ENCODE results near the gene MACF1. TPM values are rescaled to one million over a fixed set of nuclear protein-coding genes. Genes with fewer than 3 reads are reported as not detected.
"Not testable (repeated sequence)": the region's sequence is repeated elsewhere in the genome, so short reads cannot be mapped to it uniquely, and the experiment has no call there.

MACF1 gene
- total and polyA plus RNA-seq, 8 donors = 49.8 to 161 (median 89.1) TPM

GRCh38 chr1:39524591-39525365 lies 320.3 kb downstream of the MACF1 start:
- H3K9me3 ChIP-seq = no peaks in the 10 kb centered on the region
- H3K4me3 ChIP-seq = no peak overlapping the region
- ATAC-seq (no peak), DNase-seq (no peak), FAIRE-seq (no peak)
- H3K4me1 ChIP-seq = no peaks in the 10 kb centered on the region
- 88 to 90% methylated on average over 15 of the region's 15 CpGs for WGBS, 2 donors
- H3K27me3 ChIP-seq = no peaks in the 10 kb centered on the region
- H3K27ac ChIP-seq = no peak overlapping the region
- intact Hi-C loops (cut with DNase I) = no loop called here
- TF ChIP-seq, protein P1, sequence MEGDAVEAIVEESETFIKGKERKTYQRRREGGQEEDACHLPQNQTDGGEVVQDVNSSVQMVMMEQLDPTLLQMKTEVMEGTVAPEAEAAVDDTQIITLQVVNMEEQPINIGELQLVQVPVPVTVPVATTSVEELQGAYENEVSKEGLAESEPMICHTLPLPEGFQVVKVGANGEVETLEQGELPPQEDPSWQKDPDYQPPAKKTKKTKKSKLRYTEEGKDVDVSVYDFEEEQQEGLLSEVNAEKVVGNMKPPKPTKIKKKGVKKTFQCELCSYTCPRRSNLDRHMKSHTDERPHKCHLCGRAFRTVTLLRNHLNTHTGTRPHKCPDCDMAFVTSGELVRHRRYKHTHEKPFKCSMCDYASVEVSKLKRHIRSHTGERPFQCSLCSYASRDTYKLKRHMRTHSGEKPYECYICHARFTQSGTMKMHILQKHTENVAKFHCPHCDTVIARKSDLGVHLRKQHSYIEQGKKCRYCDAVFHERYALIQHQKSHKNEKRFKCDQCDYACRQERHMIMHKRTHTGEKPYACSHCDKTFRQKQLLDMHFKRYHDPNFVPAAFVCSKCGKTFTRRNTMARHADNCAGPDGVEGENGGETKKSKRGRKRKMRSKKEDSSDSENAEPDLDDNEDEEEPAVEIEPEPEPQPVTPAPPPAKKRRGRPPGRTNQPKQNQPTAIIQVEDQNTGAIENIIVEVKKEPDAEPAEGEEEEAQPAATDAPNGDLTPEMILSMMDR (IDR thresholded peaks at IDR 0.05) = no peak
- H3K36me3 ChIP-seq = peaks cover 5 to 30% (median 17%) of the 10 kb centered on the region in 3 donors

GRCh38 chr1:39525366-39526165 lies 321.1 kb downstream of the MACF1 start:
- ATAC-seq = peak in 1 of 4 donors; percentile 31
- Histone ChIP-seq H3K4me1 (no peaks in the 10 kb centered on the region), H3K36me3 (peaks cover 5 to 30% (median 17%) of the 10 kb centered on the region in 3 donors), H3K27ac (no peak overlapping the region), H3K27me3 (no peaks in the 10 kb centered on the region), H3K9me3 (no peaks in the 10 kb centered on the region), H3K4me3 (no peak overlapping the region)
- no peak for FAIRE-seq
- WGBS, 2 donors = 91 to 95% methylated on average over 17 of the region's 17 CpGs
- no peak for DNase-seq
- TF ChIP-seq, protein P1 (IDR thresholded peaks at IDR 0.05) = no peak
- intact Hi-C loops (cut with DNase I) = no loop called here

DNA sequence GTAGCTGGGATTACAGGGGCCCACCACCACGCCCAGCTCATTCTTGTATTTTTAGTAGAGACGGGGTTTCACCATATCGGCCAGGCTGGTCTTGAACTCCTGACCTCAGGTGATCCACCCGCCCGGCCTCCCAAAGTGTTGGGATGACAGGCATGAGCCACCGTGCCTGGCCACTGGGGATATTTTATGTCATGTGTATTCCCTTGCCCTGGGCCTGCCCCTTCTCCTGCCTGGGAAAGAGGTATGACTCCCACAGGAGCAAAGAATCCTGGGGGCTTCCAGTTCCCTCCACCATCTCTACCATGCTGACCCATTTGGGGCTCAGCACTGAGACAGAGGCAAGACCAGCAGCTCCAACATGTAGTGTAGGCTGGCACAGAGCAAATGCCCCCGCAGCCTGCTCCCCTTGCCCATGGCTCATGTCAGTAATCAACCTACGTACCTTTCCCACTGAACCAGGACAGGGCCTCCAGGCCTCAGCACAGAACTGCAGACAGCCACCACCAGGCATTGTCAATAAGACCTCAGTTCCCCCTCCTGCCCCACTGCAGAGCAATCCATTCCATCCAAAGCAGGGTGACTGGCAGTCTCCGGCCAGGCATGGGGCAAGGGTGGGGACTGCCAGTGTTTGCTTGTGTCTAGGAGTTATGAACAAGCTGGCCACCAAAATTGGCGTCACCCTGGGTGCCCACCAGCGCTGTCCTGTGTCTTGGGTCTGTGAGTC lies 322.1 kb downstream of the MACF1 start:
- ATAC-seq (no peak), FAIRE-seq (no peak), DNase-seq (no peak)
- H3K36me3 ChIP-seq = peaks cover 5 to 30% (median 22%) of the 10 kb centered on the region in 3 donors
- intact Hi-C loops (cut with DNase I) = no loop called here
- TF ChIP-seq, protein P1 (IDR thresholded peaks at IDR 0.05) = no peak
- no peaks in the 10 kb centered on the region for H3K9me3 ChIP-seq
- 96 to 97% methylated on average over 11 of the region's 11 CpGs for whole genome bisulfite sequencing, 2 donors
- no peak overlapping the region for H3K27ac ChIP-seq
- no peaks in the 10 kb centered on the region for H3K4me1 ChIP-seq
- H3K27me3 ChIP-seq = no peaks in the 10 kb centered on the region
- H3K4me3 ChIP-seq = no peak overlapping the region

- H3K4me3 ChIP-seq; H3K27me3 ChIP-seq; H3K4me1 ChIP-seq; H3K9me3 ChIP-seq; ATAC-seq; DNase-seq; intact Hi-C loops (cut with DNase I); FAIRE-seq; H3K27ac ChIP-seq: not testable (repeated sequence)
- WGBS, 2 donors = 87 to 93% methylated on average over 8 of the region's 8 CpGs
- H3K36me3 ChIP-seq = peaks cover 5 to 30% (median 25%) of the 10 kb centered on the region in 3 donors
Observed at GRCh38 chr1:39527190-39527579, 322.7 kb downstream of the MACF1 start.

- TF ChIP-seq, protein P1 (IDR thresholded peaks at IDR 0.05) = no peak
Observed at GRCh38 chr1:39528082-39528481, 323.6 kb downstream of the MACF1 start.

More at GRCh38 chr1:39528082-39528481, 323.6 kb downstream of the MACF1 start:
- Histone ChIP-seq H3K9me3 (no peaks in the 10 kb centered on the region), H3K4me3 (no peak overlapping the region), H3K36me3 (peaks cover 5 to 30% (median 25%) of the 10 kb centered on the region in 3 donors), H3K4me1 (no peaks in the 10 kb centered on the region), H3K27me3 (no peaks in the 10 kb centered on the region), H3K27ac (no peak overlapping the region)
- FAIRE-seq (no peak), ATAC-seq (no peak), DNase-seq (no peak)
- WGBS, 2 donors = 76 to 82% methylated on average over 4 of the region's 4 CpGs
- intact Hi-C loops (cut with DNase I) = no loop called here

Measured in pancreas (tissue), 10 donors.